GM12874 (cell line): ENCODE data around the gene MYL5.
A peak's percentile ranks its signal among the peaks of the same experiment; 100 is the strongest.

Experiments
- TF ChIP-seq, protein P1 (sequence below): IDR thresholded peaks from 2 replicates; pipeline ENCODE4 v1.5.1; 2011; ENCODE audit warnings: low read depth, mild to moderate bottlenecking, control low read depth, low read length, moderate library complexity; ENCODE audit not compliant: insufficient read depth

MYL5 gene, protein sequence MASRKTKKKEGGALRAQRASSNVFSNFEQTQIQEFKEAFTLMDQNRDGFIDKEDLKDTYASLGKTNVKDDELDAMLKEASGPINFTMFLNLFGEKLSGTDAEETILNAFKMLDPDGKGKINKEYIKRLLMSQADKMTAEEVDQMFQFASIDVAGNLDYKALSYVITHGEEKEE

GRCh38 chr4:674172-675035 is at the start of gene MYL5, which contains the start of gene ATP5ME:
Gene MYL5, plus strand, starts transcription at chr4:674542. Its CDS starts 3,485 bp downstream, at chr4:678027.
Gene ATP5ME, minus strand, starts transcription at chr4:674276. Its CDS starts 29 bp downstream, at chr4:674247.
- TF ChIP-seq, protein P1, sequence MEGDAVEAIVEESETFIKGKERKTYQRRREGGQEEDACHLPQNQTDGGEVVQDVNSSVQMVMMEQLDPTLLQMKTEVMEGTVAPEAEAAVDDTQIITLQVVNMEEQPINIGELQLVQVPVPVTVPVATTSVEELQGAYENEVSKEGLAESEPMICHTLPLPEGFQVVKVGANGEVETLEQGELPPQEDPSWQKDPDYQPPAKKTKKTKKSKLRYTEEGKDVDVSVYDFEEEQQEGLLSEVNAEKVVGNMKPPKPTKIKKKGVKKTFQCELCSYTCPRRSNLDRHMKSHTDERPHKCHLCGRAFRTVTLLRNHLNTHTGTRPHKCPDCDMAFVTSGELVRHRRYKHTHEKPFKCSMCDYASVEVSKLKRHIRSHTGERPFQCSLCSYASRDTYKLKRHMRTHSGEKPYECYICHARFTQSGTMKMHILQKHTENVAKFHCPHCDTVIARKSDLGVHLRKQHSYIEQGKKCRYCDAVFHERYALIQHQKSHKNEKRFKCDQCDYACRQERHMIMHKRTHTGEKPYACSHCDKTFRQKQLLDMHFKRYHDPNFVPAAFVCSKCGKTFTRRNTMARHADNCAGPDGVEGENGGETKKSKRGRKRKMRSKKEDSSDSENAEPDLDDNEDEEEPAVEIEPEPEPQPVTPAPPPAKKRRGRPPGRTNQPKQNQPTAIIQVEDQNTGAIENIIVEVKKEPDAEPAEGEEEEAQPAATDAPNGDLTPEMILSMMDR: peak; percentile 99

DNA sequence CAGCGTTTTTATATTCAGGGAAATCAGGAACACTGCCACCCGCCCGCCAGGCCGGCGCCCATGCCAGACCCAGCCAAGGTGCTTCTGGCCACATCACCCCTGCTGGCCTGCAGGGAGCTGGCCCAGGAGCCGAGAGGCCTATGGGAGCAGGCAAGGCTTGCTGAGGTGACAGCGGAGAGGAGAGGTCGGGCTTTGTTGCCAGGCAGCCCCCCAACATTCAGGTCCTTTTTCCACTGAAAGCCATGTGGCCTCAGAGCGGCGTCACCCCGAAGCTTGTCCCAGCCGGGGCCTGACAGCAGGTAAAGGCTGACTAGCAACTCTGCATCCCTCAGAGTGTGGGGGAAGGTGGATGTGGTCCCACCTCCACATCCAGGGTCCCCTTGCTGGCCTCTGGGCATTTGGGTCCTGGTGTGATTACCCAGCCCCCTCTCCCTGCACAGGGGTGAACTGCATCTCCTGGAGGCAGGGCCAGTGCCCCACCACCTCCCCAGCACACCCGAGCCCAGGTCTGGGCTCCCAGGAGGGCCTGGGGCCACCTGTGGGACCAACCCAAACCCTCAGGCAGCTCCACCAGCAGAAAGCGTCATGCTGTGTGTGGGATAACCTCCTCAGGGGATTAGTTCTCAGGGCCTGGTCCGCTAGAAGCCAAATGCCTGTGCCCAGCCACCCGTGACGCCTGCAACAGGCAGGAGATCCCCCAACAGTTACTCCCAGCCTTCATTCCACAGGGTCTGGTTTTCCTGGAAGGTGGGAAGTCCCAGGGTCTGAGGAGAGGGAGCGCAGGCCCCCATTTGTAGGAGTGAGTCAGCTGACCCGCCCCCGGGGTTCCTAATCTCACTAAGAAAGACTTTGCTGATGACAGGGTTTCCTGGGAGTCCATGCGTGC is 49.4 kb upstream of the MYL5 start, which contains the start of gene PDE6B:
Gene PDE6B, plus strand, starts transcription at position 869 of the 886 bp plus-strand sequence. CDS start 54 bp downstream, outside the sequence.
- TF ChIP-seq, protein P1: no peak

DNA sequence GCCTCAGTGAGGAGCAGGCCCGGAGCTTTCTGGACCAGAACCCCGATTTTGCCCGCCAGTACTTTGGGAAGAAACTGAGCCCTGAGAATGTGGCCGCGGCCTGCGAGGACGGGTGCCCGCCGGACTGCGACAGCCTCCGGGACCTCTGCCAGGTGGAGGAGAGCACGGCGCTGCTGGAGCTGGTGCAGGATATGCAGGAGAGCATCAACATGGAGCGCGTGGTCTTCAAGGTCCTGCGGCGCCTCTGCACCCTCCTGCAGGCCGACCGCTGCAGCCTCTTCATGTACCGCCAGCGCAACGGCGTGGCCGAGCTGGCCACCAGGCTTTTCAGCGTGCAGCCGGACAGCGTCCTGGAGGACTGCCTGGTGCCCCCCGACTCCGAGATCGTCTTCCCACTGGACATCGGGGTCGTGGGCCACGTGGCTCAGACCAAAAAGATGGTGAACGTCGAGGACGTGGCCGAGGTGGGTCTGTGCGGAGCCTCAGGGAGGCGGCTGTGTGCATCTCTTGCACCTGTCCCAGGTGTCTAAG is 48.6 kb upstream of the MYL5 start:
- TF ChIP-seq, protein P1: no peak

DNA sequence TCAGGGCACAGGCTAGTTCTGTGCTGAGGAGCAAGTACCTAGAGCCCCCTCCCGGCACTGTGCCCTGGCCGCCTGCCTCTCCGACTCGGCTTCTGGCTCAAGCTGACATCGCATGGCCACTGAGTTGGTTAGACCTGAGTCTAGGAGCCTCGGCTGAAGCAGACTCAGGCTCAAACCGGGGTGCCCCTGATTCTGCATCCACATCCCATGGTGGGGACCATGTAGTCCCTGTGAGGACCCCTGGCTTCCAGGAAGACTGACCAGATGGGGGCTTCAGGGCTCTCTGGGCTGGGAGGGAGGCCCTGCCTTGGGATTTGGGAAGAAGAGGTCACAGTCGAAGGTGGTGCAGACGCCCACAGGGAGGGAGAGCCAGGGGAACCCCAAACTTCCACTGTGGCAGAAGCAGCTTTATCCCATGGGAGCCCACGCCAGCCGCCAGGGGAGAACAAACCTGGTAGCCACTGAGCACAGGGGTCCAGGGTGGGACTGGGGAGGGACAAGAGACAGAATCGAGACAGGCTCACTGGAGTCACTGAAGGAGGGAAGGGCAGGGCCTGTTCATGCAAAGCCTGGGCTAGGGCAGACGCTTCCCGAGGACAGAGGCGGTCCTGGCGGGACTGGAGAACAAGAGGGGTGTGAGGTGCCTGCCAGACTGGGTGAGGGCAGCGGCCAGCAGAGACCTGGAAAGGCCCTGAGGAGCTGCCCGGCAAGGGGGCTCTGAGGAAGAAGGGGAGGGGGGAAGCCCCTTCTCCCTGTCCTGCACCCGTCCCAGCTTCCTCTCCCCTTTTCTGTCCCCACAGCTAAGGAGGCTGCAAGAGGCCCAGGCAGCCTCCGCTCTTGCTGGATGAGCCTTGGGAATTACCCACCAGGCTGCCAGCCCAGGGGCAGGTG is 47.9 kb upstream of the MYL5 start:
- TF ChIP-seq, protein P1: no peak

GRCh38 chr4:627347-628125 is 46.8 kb upstream of the MYL5 start:
- TF ChIP-seq, protein P1: no peak

DNA sequence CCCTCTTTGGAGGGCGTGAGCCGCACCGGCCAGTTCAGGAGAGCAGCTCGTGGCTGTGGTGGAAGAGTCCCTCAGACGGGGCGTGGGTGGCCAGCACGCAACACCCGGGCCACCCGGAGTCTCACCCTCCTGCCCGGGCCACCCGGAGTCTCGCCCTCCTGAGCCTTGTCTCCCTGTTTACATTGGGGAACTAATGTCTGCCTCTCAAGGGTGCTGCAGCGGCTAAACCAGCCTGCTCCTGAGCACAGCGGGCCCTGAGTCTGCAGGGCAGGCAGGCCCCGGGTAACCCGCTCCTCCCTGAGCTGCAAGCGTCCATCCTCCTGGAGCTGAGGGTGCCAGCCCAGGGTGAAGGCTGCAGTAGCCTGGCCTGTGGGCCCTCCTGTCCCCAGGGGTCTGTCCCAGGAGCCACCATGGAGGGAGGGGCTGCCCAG is 46.0 kb upstream of the MYL5 start:
- TF ChIP-seq, protein P1: no peak
